WERI-Rb-1 (cell line): ENCODE results near the gene MYMX.

ENCODE experiments used
- DNase-seq: peaks from one replicate; pipeline ENCODE4 v3.0.0-alpha.2; 2020
- H3K27ac ChIP-seq: fragments of 250-450 bp; sonication (Bioruptor Pico); 2 replicates; pipeline ENCODE4 v1.5.1; 2020; ENCODE audit warnings: mild to moderate bottlenecking, moderate library complexity
- H3K27me3 ChIP-seq: fragments of 250-450 bp; sonication (Bioruptor Pico); 2 replicates; pipeline ENCODE4 v1.5.1; 2021; ENCODE audit warnings: mild to moderate bottlenecking, low read depth, moderate library complexity; ENCODE audit not compliant: insufficient read depth, severe bottlenecking
- H3K36me3 ChIP-seq: fragments of 250-450 bp; sonication (Bioruptor Pico); 2 replicates; pipeline ENCODE4 v1.5.1; 2020; ENCODE audit warnings: mild to moderate bottlenecking, moderate library complexity
- H3K4me3 ChIP-seq: 2 replicates; pipeline ENCODE4 v1.5.1; 2011; ENCODE audit warnings: low read depth, mild to moderate bottlenecking, control low read depth, low read length
- H3K9me3 ChIP-seq: fragments of 250-450 bp; sonication (Bioruptor Pico); 2 replicates; pipeline ENCODE4 v1.5.1; 2021; ENCODE audit warnings: mild to moderate bottlenecking, moderate library complexity; ENCODE audit not compliant: severe bottlenecking
- TF ChIP-seq, protein P1 (sequence below): IDR thresholded peaks from 2 replicates; pipeline ENCODE4 v1.5.1; 2011; ENCODE audit warnings: low read depth, mild to moderate bottlenecking, control low read depth, inconsistent platforms, low read length

Gene MYMX

DNA sequence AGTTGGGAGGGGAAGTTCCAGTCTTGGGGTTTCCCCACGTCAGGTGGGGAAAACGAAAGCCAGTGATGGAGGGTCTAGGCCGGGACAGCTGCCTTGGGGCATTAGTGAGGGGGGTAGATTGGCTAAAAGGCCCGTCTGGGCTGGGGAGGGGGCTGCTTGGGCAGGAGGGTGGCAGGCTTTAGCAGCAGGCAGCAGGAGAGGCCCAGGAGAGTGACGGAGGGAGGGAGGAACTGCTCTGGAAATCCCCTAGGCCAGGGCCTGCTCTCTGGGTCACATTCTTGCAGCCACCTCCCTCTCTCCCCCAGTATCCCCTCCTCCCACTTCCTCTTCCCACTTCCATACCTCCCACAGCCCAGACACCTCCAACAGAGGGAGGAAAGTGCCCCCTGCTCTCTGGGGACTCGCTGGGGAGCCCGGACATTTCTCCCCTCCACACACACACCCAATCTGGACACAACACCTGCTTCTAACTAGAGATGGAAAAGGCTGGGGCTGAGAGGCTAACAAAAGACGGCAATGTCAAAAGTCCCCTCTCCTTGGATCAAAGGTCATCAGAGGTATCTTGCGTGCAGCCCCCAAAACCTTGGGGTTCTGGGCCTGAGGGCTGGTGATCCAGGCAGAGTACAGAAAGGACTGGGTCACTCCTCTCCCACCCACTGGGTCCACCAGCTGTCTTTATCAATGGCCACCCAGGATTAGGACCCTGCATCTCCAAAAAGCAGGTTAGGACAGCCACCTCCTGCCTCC is 46.8 kb downstream of the MYMX start:
- H3K36me3 ChIP-seq: peaks cover 19% of the 10 kb centered on the region
- no peak overlapping the region for H3K4me3 ChIP-seq
- no peak for DNase-seq
- H3K27me3 ChIP-seq: no peaks in the 10 kb centered on the region
- TF ChIP-seq, protein P1, sequence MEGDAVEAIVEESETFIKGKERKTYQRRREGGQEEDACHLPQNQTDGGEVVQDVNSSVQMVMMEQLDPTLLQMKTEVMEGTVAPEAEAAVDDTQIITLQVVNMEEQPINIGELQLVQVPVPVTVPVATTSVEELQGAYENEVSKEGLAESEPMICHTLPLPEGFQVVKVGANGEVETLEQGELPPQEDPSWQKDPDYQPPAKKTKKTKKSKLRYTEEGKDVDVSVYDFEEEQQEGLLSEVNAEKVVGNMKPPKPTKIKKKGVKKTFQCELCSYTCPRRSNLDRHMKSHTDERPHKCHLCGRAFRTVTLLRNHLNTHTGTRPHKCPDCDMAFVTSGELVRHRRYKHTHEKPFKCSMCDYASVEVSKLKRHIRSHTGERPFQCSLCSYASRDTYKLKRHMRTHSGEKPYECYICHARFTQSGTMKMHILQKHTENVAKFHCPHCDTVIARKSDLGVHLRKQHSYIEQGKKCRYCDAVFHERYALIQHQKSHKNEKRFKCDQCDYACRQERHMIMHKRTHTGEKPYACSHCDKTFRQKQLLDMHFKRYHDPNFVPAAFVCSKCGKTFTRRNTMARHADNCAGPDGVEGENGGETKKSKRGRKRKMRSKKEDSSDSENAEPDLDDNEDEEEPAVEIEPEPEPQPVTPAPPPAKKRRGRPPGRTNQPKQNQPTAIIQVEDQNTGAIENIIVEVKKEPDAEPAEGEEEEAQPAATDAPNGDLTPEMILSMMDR: no peak
- no peak overlapping the region for H3K27ac ChIP-seq
- H3K9me3 ChIP-seq: no peaks in the 10 kb centered on the region

DNA sequence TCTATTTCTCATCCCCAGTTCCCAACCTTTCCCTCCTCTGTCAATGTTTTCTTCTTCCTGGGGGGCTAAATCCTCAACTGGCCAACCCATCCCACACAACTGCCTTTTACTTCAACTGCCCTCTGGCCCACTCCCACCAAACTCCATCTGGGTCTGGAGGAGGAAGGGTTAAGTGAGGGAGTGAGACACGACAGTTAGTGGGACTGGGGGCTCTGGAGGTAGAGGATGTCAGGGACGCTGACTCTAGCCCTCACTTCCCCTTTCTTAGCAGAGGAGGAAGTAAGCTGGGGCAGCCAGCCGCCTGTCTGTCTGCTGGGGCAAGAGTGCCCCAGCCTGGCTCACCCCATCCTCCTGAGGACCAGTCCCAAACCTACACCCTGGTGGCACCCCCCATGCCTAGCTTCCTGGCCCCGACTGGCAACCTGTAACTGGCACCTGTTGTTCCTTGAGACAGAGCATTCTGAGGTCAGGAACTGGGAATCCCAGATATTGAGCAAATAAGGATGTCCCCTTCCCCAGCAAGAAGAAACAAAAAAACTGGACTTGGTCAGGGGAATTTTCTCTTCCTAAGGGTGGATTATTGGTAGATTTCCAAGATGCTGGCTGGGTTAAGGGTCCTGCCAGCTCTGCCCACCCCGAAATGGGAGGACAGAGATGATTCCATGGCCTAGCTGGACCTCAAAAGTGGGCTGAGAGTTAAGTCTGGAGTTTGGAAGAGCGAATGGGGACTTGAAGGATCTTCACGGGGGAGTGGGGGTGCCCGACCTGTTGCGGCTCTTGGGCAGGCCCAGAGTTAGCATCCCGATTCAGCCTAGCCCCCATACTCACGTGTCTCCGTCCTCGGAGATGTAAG is 47.7 kb downstream of the MYMX start:
- no peak overlapping the region for H3K27ac ChIP-seq
- peaks cover 16% of the 10 kb centered on the region for H3K36me3 ChIP-seq
- no peak for DNase-seq

DNA sequence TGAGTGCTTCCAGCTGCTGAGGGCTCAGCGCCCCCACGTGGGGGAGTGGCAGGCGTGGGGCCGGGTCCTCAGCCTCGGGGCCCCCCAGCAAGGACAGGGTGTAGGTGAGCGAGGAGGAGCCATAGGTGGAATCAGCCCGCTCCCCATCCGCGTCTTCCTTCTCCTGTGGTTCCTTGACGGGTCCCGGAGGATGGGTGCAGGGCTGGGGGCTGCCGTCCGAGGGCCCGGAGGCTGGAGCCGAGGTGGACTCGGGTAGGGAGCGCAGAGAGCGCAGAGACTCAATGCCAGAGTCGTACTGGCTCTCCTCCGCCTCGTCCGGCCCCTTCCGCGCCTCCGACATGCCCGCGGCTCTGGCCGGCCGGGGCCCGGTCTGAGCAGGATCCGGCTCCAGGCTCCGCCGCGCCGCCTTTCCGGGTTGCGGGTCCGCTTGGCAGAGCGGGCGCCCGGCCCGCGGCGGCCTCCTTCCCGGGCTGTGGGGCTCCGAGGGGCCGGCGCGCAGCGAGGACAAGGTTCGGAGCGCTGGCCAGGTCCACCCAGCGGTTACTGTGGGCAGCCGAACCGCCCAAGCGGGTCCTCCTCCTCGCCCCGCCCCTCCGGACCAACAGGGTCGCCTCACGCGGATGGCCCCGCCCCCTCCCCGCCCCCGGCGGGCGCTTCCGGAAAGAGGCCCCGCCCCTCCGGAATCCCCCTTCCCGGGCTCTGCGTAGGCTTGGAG is 48.4 kb downstream of the MYMX start, which contains the start of gene NFKBIE:
Gene NFKBIE, minus strand, starts transcription at position 545 of the 715 bp plus-strand sequence. Its CDS starts 205 bp downstream, at position 340.
- TF ChIP-seq, protein P1: peak; percentile 73
- DNase-seq: peak; percentile 99
- peaks cover 9% of the 10 kb centered on the region for H3K36me3 ChIP-seq
- H3K27me3 ChIP-seq: no peaks in the 10 kb centered on the region
- peak within 1 kb of the TSS; percentile 74 for H3K27ac ChIP-seq
- no peaks in the 10 kb centered on the region for H3K9me3 ChIP-seq
- H3K4me3 ChIP-seq: peak within 1 kb of the TSS; percentile 65

More for the DNA sequence above, 47.7 kb downstream of the MYMX start:
- no peaks in the 10 kb centered on the region for H3K9me3 ChIP-seq
- TF ChIP-seq, protein P1: no peak
- H3K4me3 ChIP-seq: peak overlapping the region; percentile 65
- H3K27me3 ChIP-seq: no peaks in the 10 kb centered on the region

DNA sequence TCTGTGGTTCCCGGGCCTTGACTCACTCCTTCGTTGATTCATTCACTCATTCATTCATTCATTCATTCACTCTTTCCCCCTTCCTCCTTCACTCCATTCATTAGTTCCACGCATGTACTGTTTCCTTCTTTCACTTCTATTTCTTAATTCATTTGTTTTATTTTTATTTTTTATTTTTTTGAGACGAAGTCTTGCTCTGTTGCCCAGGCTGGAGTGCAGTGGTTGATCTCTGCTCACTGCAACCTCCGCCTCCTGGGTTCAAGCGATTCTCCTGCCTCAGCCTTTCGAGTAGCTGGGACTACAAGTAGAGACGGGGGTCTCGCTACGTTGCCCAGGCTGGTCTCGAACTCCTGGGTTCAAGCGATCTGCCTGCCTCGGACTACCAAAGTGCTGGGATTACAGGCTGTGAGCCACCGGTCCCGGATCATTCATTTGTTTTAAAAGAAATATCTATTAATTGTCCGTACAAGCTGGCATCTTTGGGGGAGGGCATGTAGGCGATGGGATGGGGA is 49.1 kb downstream of the MYMX start:
- H3K4me3 ChIP-seq: peak overlapping the region; percentile 65
- peak overlapping the region; percentile 8 for H3K27ac ChIP-seq
- TF ChIP-seq, protein P1: no peak
- DNase-seq: no peak
- no peaks in the 10 kb centered on the region for H3K9me3 ChIP-seq
- H3K36me3 ChIP-seq: peaks cover 8% of the 10 kb centered on the region
- H3K27me3 ChIP-seq: no peaks in the 10 kb centered on the region

DNA sequence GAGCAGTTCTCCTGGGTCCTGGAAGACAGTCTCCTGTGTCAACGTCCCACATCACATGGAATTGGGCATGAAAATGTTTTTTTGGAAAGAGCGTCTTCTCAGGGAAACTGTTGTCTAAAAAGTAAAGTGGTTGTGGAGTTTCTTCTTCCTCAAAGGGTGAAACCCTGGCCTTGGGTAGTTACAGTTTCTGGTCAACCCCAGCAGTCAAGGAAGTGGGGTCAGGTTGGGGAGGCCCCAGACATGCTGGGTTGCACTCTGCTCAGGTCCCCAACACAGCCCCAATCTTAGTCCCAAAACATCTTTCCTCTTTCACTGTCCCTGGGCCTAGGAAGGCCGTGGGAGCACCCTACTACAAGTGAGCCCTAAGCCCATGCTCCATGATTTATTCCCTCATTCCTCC is 49.6 kb downstream of the MYMX start:
- Histone ChIP-seq H3K36me3 (peaks cover 3% of the 10 kb centered on the region), H3K27ac (no peak overlapping the region), H3K9me3 (no peaks in the 10 kb centered on the region), H3K4me3 (no peak overlapping the region), H3K27me3 (no peaks in the 10 kb centered on the region)
- TF ChIP-seq, protein P1: no peak
- no peak for DNase-seq
